GM19239 (cell line): ENCODE data around the gene CDH2.

ENCODE experiments used
- DNase-seq: peaks from one replicate; pipeline ENCODE4 v3.0.0; 2011; ENCODE audit warnings: low spot score; ENCODE audit not compliant: insufficient read length
- FAIRE-seq: peaks from 2 replicates; lab custom pipeline; 2011; peaks lifted over from hg19 to GRCh38; lab: Jason Lieb, UNC

The CDH2 gene

GRCh38 chr18:28050545-28050944, 126.4 kb downstream of the CDH2 start:
- FAIRE-seq: no peak
- DNase-seq: no peak

- DNase-seq (no peak), FAIRE-seq (no peak)
Observed at GRCh38 chr18:28048612-28049011, 128.3 kb downstream of the CDH2 start.

- FAIRE-seq (no peak), DNase-seq (no peak)
Observed at GRCh38 chr18:28045880-28046279, 131.1 kb downstream of the CDH2 start.

- DNase-seq: no peak
- no peak for FAIRE-seq
Observed at GRCh38 chr18:28045176-28045810, 131.6 kb downstream of the CDH2 start.

- no peak for DNase-seq
- FAIRE-seq: no peak
Observed at GRCh38 chr18:28044036-28044435, 132.9 kb downstream of the CDH2 start.

GRCh38 chr18:28043631-28044030, 133.3 kb downstream of the CDH2 start:
- FAIRE-seq: no peak
- no peak for DNase-seq

- no peak for FAIRE-seq
Observed at GRCh38 chr18:28041366-28041765, 135.6 kb downstream of the CDH2 start.

GRCh38 chr18:28040716-28041115, 136.2 kb downstream of the CDH2 start:
- FAIRE-seq (no peak), DNase-seq (no peak)

More at GRCh38 chr18:28041366-28041765, 135.6 kb downstream of the CDH2 start:
- no peak for DNase-seq

- FAIRE-seq (no peak), DNase-seq (no peak)
Observed at GRCh38 chr18:28040211-28040610, 136.7 kb downstream of the CDH2 start.

- FAIRE-seq: no peak
- DNase-seq: no peak
Observed at GRCh38 chr18:28039691-28040090, 137.2 kb downstream of the CDH2 start.

GRCh38 chr18:28039078-28039477, 137.9 kb downstream of the CDH2 start:
- FAIRE-seq: no peak
- no peak for DNase-seq

- DNase-seq (no peak), FAIRE-seq (no peak)
Observed at GRCh38 chr18:28036488-28036887, 140.4 kb downstream of the CDH2 start.

GRCh38 chr18:28034567-28034966, 142.4 kb downstream of the CDH2 start:
- DNase-seq (no peak), FAIRE-seq (no peak)

GRCh38 chr18:28032177-28032576, 144.8 kb downstream of the CDH2 start:
- FAIRE-seq: no peak
- no peak for DNase-seq

- DNase-seq (no peak), FAIRE-seq (no peak)
Observed at GRCh38 chr18:28030458-28030857, 146.5 kb downstream of the CDH2 start.

- FAIRE-seq: no peak
Observed at GRCh38 chr18:28027755-28028154, 149.2 kb downstream of the CDH2 start.

GRCh38 chr18:28019425-28020108, 157.4 kb downstream of the CDH2 start:
- DNase-seq (no peak), FAIRE-seq (no peak)

More at GRCh38 chr18:28027755-28028154, 149.2 kb downstream of the CDH2 start:
- DNase-seq: no peak

GRCh38 chr18:28018351-28018750, 158.6 kb downstream of the CDH2 start:
- FAIRE-seq: no peak
- no peak for DNase-seq

GRCh38 chr18:28015671-28016070, 161.3 kb downstream of the CDH2 start:
- FAIRE-seq: no peak
- DNase-seq: no peak

- DNase-seq (no peak), FAIRE-seq (no peak)
Observed at GRCh38 chr18:28013066-28013465, 163.9 kb downstream of the CDH2 start.

GRCh38 chr18:28012336-28012735, 164.6 kb downstream of the CDH2 start:
- FAIRE-seq (no peak), DNase-seq (no peak)

GRCh38 chr18:28009589-28009988, 167.3 kb downstream of the CDH2 start:
- no peak for FAIRE-seq

More at GRCh38 chr18:28009589-28009988, 167.3 kb downstream of the CDH2 start:
- no peak for DNase-seq
